Activated CD4-positive, CD25-positive, alpha-beta regulatory T cell treated with anti-CD3 and anti-CD28 coated beads, Interleukin-2, amount 50 U/mL, for 16 hours (primary cell): ENCODE data around the gene AAGAB.
"Not testable (repeated sequence)": the region's sequence is repeated elsewhere in the genome, so short reads cannot be mapped to it uniquely, and the experiment has no call there.

Source experiments
- DNase-seq: peaks from one replicate; pipeline ENCODE4 v3.0.0-alpha.2; 2020; ENCODE audit warnings: low read depth, low spot score

Gene AAGAB

DNA sequence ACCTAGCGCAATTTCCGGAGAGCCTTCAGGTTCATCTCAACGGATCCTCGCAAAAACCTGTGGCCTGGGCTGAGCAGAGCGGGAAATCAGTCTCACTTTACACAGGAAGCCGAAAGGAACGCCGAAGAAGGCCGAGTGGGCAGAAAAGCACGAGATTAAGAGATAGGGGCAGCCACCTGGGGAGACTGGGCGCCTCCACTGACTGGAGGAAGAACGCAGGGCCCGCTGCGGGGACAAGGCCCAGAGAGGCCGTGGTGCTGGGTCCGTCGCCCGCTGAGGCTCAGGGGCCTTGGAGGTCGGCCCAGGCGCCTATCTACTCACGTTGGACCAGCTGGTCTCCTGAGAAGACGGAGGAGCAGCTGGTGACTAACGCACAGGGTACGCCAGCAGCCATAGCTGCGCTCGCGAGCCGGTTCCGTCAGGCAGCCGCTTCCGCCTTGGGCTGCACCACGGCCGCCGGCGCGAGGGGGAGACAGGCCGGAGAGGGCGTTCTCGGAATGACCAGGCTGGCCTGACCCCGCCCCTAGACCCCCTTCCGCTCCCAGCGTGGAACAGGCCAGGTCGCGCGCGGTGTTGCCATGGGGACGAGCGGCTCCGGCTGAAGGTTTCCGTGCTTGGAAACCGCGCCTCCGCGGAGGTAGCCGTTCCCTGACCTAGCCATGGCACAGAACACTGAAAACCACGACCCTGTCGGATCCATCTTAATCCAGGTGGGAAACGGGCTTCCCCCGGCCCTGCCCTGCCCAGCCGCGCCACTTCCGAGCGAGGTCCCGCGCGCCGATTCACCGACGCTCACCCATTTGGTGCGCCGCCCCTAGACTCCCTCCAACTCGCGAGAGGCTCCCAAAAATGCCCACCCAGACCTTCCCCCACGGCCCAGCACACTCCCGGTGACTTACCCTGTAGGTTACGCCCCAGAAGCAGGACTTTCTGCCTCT lies at the start of gene AAGAB, which contains the start of gene IQCH:
AAGAB (minus strand) TSS at position 424 of the 938 bp plus-strand sequence; CDS start at position 394, 30 bp downstream.
IQCH (plus strand) TSS at position 549 of the 938 bp plus-strand sequence; CDS start at position 660, 111 bp downstream.
- peak; percentile 92 for DNase-seq

GRCh38 chr15:67303490-67304363 lies 49.3 kb upstream of the AAGAB start:
- DNase-seq: no peak

GRCh38 chr15:67300266-67301025 lies 46.0 kb upstream of the AAGAB start:
- DNase-seq: no peak

- DNase-seq: no peak
Observed at GRCh38 chr15:67296684-67297083, 42.2 kb upstream of the AAGAB start.

- DNase-seq: no peak
Observed at GRCh38 chr15:67296188-67296587, 41.7 kb upstream of the AAGAB start.

DNA sequence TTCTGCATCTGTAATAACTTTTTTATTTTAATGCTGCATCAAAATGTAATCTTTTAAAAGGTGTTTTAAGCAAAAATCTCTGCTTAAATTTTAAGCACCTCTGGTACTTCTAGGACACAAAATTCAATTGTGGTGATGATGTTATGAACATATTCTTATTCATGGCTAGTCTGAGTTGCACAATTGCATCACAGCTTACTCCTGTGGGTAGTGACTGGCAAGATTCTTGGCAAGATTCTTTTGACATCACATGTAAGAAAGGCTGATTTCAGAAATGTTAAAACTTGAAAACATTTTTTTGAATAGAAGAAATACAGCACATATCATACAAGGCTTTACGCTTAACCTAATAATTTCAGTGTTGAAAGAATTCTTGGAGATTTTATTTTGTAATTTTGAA lies 35.9 kb upstream of the AAGAB start:
- DNase-seq: no peak

DNA sequence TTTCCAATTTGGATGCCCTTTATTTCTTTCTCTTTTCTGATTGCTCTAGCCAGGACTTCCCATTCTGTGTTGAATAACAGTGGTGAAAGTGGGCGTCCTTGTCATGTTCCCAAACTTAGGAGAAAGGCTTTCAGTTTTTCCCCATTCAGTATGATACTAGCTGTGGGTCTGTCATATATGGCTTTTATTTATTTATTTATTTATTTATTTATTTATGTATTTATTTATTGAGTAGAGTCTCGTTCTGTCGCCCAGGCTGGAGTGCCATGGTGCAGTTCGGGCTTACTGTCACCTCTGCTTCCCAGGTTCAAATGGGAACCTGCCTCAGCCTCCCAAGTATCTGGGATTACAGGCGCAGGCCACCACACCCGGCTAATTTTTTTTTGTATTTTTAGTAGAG lies 31.9 kb upstream of the AAGAB start:
- DNase-seq: not testable (repeated sequence)

DNA sequence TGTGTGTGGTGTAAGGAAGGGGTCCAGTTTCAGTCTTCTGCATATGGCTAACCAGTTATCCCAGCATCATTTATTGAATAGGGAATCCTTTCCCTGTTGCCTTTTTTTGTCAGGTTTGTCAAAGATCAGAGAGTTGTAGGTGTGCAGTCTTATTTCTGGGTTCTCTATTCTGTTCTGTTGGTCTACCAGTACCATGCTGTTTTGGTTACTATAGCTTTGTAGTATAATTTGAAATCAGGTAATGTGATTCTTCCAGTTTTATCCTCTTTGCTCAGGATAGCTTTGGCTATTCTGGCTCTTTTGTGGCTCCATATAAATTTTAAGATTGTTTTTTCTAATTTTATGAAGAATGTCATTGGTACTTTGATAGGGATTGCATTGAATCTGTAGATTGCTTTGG lies 31.2 kb upstream of the AAGAB start:
- not testable (repeated sequence) for DNase-seq

- DNase-seq: no peak
Observed at GRCh38 chr15:67281714-67282113, 27.3 kb upstream of the AAGAB start.

GRCh38 chr15:67280217-67280616 lies 25.8 kb upstream of the AAGAB start:
- DNase-seq: no peak

GRCh38 chr15:67276666-67277065 lies 22.2 kb upstream of the AAGAB start:
- no peak for DNase-seq

GRCh38 chr15:67274236-67274635 lies 19.8 kb upstream of the AAGAB start:
- no peak for DNase-seq

DNA sequence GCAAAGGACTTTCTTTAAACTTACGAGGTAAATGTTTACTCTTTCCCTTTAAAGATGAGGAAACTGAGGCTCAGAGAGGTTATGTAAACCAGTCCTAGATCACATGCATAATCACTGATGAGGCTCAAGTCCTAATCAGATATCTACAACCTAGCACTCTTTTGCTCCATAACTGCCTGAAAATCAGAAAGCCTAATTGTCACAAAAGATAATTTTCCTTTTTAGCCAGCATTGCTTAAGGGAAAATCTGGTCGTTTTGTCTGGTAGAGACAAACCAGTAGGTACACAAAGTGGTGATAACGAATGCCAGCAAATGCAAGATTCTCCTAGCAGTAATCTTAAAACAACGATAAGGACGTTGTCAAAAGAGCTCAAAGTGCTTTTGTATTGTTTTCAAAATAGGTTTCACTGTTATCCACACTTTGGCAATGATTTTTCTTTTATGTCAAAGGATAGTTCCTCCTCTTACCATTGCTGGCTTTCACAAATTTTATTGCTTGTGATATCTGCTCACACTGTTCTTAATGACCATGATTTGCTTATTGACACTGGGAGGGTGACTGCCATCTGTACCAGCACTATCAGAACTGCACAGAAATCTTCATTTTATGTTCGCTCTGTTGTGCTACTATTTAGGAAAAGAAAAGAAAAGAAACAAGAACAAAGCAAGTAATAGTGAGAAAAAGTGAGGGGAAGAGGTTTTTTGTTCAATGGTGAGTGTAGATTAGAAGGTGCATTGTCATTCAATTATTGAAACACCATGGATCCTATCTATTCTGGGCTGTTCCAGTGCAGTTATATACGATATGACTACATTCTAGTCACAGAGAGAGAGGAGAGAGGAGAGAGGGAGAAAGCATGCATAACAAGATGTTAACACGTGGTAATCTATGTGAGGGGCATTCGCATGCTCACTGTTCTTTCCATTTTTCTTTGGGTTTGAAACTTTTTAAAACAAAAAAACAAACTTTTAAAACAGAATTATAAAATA lies 13.8 kb upstream of the AAGAB start:
- DNase-seq: no peak

DNA sequence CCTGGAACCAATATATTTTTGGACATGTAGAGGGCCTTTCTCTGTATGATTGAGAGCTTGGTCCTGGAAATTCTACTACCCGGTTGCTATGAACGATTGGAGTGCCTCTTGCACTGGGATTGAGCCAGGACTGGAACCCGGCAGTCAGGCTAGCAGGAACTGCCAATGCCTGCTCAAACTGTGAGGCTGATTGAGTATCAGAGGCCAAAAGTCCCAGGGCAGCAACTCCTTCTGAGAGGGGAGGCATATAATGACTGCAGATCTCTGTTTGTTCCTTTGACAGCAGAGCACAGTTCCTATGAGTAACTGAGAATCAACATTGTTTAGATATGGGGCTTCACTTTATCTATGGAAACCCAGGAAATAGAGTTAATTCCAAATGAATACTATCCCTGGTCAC lies 13.0 kb upstream of the AAGAB start:
- DNase-seq: no peak

DNA sequence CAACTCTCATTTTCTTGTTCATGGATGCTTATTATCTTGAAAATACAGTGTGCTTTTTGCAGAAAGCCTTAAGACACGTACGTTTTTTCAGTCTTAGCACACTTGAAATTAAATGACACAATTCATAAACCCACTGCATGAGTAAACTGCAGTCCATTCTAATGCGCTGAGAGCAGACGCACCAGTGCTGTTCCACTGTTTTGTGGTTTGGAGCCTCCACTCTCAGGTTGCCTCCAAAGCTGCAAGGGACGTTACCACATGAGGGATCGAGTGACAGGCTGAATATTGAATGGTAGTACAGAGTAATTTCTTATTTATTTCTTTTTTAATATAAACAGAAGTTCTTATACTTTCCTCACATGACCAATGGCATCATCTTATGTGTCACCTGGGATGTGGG lies 12.4 kb upstream of the AAGAB start:
- DNase-seq: no peak

- no peak for DNase-seq
Observed at GRCh38 chr15:67259806-67260205, 5.3 kb upstream of the AAGAB start.

GRCh38 chr15:67259379-67259778 lies 4.9 kb upstream of the AAGAB start:
- DNase-seq: no peak

- not testable (repeated sequence) for DNase-seq
Observed at GRCh38 chr15:67258412-67258811, 4.0 kb upstream of the AAGAB start.

DNA sequence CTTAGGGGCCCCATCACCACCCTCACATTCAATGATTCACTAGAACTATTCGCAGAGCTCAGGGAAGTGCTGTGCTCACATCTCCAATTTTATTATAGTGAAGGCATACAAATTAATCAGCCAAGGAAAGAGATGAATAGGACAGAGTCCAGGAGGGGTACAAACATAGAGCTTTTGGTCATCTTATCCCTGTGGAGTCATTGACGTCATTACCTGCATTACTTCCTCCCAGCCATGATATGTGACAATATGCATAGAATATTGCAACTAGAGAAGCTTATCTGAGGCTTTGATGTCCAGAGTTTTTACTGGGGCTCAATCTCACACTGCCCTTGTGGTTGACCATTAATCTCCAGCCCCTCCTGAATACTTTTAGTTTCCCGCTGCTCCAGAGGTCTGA lies 1.6 kb upstream of the AAGAB start:
- DNase-seq: no peak

- DNase-seq: no peak
Observed at GRCh38 chr15:67253549-67254237, 768 bp downstream of the AAGAB start.
